Body of pancreas (tissue), 4 donors: ENCODE results near the gene TARBP1.

ENCODE experiments used
- POLR2A ChIP-seq, 3 donors: fragments of 450-650 bp; IDR thresholded peaks; one replicate each; pipeline ENCODE4 v1.6.1; 2016; ENCODE audit warnings: antibody characterized with exemption in 3 of 3, mild to moderate bottlenecking in 2 of 3
- TF ChIP-seq, protein P1 (sequence below), 7 experiments: fragments of 450-650 bp in 4 of 7; fragments of 200-600 bp in 3 of 7; sonication (generic) in 3 of 7; IDR thresholded peaks; one replicate each; pipeline ENCODE4 v1.5.1; 2016 to 2019; ENCODE audit warnings: antibody characterized with exemption in 7 of 7

DNA sequence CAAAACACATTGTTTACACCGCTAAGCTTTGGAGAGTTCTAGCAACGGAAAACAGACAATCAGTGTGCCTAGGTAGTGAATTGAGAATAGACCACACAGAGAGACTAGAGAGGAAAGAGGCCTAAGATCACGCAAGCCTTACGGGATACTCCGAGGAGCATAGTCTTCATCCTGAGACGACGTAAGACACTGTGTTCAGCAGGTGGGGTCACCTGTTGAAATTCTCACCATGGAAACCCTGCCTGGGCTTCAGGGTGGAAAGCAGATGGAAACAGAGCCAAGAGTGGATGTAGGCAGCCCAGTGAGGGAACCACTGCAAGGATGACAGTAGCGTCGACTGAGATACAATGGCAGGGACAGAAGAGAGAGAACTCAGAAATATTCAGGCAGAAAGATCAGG lies 65.5 kb downstream of the TARBP1 start:
- TF ChIP-seq, protein P1, sequence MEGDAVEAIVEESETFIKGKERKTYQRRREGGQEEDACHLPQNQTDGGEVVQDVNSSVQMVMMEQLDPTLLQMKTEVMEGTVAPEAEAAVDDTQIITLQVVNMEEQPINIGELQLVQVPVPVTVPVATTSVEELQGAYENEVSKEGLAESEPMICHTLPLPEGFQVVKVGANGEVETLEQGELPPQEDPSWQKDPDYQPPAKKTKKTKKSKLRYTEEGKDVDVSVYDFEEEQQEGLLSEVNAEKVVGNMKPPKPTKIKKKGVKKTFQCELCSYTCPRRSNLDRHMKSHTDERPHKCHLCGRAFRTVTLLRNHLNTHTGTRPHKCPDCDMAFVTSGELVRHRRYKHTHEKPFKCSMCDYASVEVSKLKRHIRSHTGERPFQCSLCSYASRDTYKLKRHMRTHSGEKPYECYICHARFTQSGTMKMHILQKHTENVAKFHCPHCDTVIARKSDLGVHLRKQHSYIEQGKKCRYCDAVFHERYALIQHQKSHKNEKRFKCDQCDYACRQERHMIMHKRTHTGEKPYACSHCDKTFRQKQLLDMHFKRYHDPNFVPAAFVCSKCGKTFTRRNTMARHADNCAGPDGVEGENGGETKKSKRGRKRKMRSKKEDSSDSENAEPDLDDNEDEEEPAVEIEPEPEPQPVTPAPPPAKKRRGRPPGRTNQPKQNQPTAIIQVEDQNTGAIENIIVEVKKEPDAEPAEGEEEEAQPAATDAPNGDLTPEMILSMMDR (IDR thresholded peaks at IDR 0.05), result no peak
- no peak for TF ChIP-seq POLR2A (IDR thresholded peaks at IDR 0.05)
